H9 (cell line): ENCODE measurements around the gene PRTG. TPM values are rescaled to one million over a fixed set of nuclear protein-coding genes. Genes with fewer than 3 reads are reported as not detected.

ENCODE experiments used
- DNase-seq: peaks from one replicate; pipeline ENCODE4 v3.0.0-alpha.2; 2017
- H2AFZ ChIP-seq: one replicate; pipeline ENCODE4 v1.6.1; 2013; ENCODE audit warnings: mild to moderate bottlenecking, low read length, control low read depth, moderate library complexity
- H2AK5ac ChIP-seq: 2 replicates; pipeline ENCODE4 v1.6.1; 2013; ENCODE audit warnings: low read length, control low read depth, mixed read lengths; ENCODE audit not compliant: insufficient read length
- H2BK120ac ChIP-seq: one replicate; pipeline ENCODE4 v1.6.1; 2013; ENCODE audit warnings: low read depth, mild to moderate bottlenecking, low read length, control low read depth, inconsistent platforms; ENCODE audit not compliant: poor library complexity, severe bottlenecking
- H2BK12ac ChIP-seq: 2 replicates; pipeline ENCODE4 v1.6.1; 2013; ENCODE audit warnings: low read length, control low read depth, mixed read lengths, low read depth; ENCODE audit not compliant: insufficient read length
- H2BK15ac ChIP-seq: 2 replicates; pipeline ENCODE4 v1.6.1; 2013; ENCODE audit warnings: low read depth, low read length, control low read depth
- H2BK20ac ChIP-seq: one replicate; pipeline ENCODE4 v1.6.1; 2013; ENCODE audit warnings: low read depth, mild to moderate bottlenecking, low read length, control low read depth, inconsistent platforms; ENCODE audit not compliant: poor library complexity, severe bottlenecking
- H2BK5ac ChIP-seq: 2 replicates; pipeline ENCODE4 v1.6.1; 2013; ENCODE audit warnings: low read length, control low read depth, mixed read lengths; ENCODE audit not compliant: insufficient read length
- H3K14ac ChIP-seq: 2 replicates; pipeline ENCODE4 v1.6.1; 2013; ENCODE audit warnings: low read length, control low read depth; ENCODE audit not compliant: insufficient read depth
- H3K18ac ChIP-seq: 2 replicates; pipeline ENCODE4 v1.6.1; 2013; ENCODE audit warnings: low read depth, mild to moderate bottlenecking, mixed read lengths, low read length, control low read depth; ENCODE audit not compliant: insufficient read length
- H3K23ac ChIP-seq: 2 replicates; pipeline ENCODE4 v1.6.1; 2013; ENCODE audit warnings: low read length, control low read depth, mixed read lengths, low read depth; ENCODE audit not compliant: insufficient read length
- H3K23me2 ChIP-seq: 2 replicates; pipeline ENCODE4 v1.6.1; 2013; ENCODE audit warnings: low read depth, mild to moderate bottlenecking, mixed read lengths, low read length, control low read depth; ENCODE audit not compliant: insufficient read length, poor library complexity, severe bottlenecking
- H3K27ac ChIP-seq: 2 replicates; pipeline ENCODE4 v1.5.1; 2013; ENCODE audit warnings: low read length, control low read depth, mixed read lengths, low read depth; ENCODE audit not compliant: insufficient read length
- H3K27me3 ChIP-seq: 2 replicates; pipeline ENCODE4 v1.6.1; 2013; ENCODE audit warnings: low read length, control low read depth, inconsistent platforms; ENCODE audit not compliant: insufficient read depth
- H3K4ac ChIP-seq: 2 replicates; pipeline ENCODE4 v1.6.1; 2013; ENCODE audit warnings: low read depth, mild to moderate bottlenecking, control low read depth, inconsistent platforms, low read length, moderate library complexity
- H3K4me1 ChIP-seq: 2 replicates; pipeline ENCODE4 v1.6.1; 2013; ENCODE audit warnings: low read length, control low read depth, inconsistent platforms; ENCODE audit not compliant: insufficient read depth
- H3K4me2 ChIP-seq: 2 replicates; pipeline ENCODE4 v1.6.1; 2013; ENCODE audit warnings: low read length, control low read depth, mixed read lengths; ENCODE audit not compliant: insufficient read length, insufficient read depth
- H3K56ac ChIP-seq: 2 replicates; pipeline ENCODE4 v1.6.1; 2013; ENCODE audit warnings: low read depth, mild to moderate bottlenecking, mixed read lengths, low read length, control low read depth; ENCODE audit not compliant: insufficient read length
- H3K79me1 ChIP-seq: 2 replicates; pipeline ENCODE4 v1.6.1; 2013; ENCODE audit warnings: low read depth, mild to moderate bottlenecking, moderate library complexity, low read length, control low read depth, inconsistent platforms; ENCODE audit not compliant: insufficient read depth, poor library complexity, severe bottlenecking
- H3K79me2 ChIP-seq: 2 replicates; pipeline ENCODE4 v1.6.1; 2013; ENCODE audit warnings: low read length, control low read depth, inconsistent platforms; ENCODE audit not compliant: insufficient read depth
- H3K9ac ChIP-seq: 2 replicates; pipeline ENCODE4 v1.6.1; 2013; ENCODE audit warnings: low read length, control low read depth, mixed read lengths; ENCODE audit not compliant: insufficient read length; ENCODE audit errors: extremely low read depth
- H3K9me3 ChIP-seq: one replicate; pipeline ENCODE4 v1.6.1; 2013; ENCODE audit warnings: low read depth, low read length, inconsistent platforms; ENCODE audit not compliant: control insufficient read depth
- H3T11ph ChIP-seq: one replicate; pipeline ENCODE4 v1.6.1; 2013; ENCODE audit warnings: mild to moderate bottlenecking, low read length, control low read depth, inconsistent platforms
- H4K20me1 ChIP-seq: one replicate; pipeline ENCODE4 v1.6.1; 2013; ENCODE audit not compliant: control insufficient read depth, insufficient read length, insufficient read depth
- H4K5ac ChIP-seq: 2 replicates; pipeline ENCODE4 v1.6.1; 2013; ENCODE audit warnings: low read depth, mild to moderate bottlenecking, mixed read lengths, low read length, control low read depth; ENCODE audit not compliant: insufficient read length
- H4K8ac ChIP-seq: replicated peaks from 2 replicates; pipeline ENCODE4 v1.6.1; 2013; ENCODE audit warnings: low read length, control low read depth, mixed read lengths, low read depth; ENCODE audit not compliant: insufficient read length
- H4K91ac ChIP-seq: 2 replicates; pipeline ENCODE4 v1.6.1; 2013; ENCODE audit warnings: low read depth, mild to moderate bottlenecking, moderate library complexity, mixed read lengths, low read length, control low read depth; ENCODE audit not compliant: insufficient read length
- H3K27ac Mint-ChIP-seq, 3 experiments: 2 replicates in 2 of 3; 3 replicates in 1 of 3; pipeline ENCODE4 v1.8.0; 2020 to 2021; ENCODE audit warnings: mixed read lengths in 3 of 3, mild to moderate bottlenecking in 1 of 3, moderate library complexity in 1 of 3
- H3K27me3 Mint-ChIP-seq: 2 replicates; pipeline ENCODE4 v1.8.0; 2021; ENCODE audit warnings: low read depth, mild to moderate bottlenecking, moderate library complexity, mixed read lengths
- H3K36me3 Mint-ChIP-seq, 3 experiments: 2 replicates in 2 of 3; 3 replicates in 1 of 3; pipeline ENCODE4 v1.8.0; 2020 to 2021; ENCODE audit warnings: low read depth in 3 of 3, mixed read lengths in 3 of 3; ENCODE audit not compliant: insufficient read depth in 1 of 3
- H3K4me1 Mint-ChIP-seq, 2 experiments: 2 replicates each; pipeline ENCODE4 v1.8.0; 2020; ENCODE audit warnings: mixed read lengths in 2 of 2
- H3K4me3 Mint-ChIP-seq, 2 experiments: 2 replicates in 1 of 2; 3 replicates in 1 of 2; pipeline ENCODE4 v1.8.0; 2020 to 2021; ENCODE audit warnings: mild to moderate bottlenecking in 2 of 2, mixed read lengths in 2 of 2, moderate library complexity in 1 of 2
- H3K9me3 Mint-ChIP-seq, 2 experiments: 2 replicates in 1 of 2; 3 replicates in 1 of 2; pipeline ENCODE4 v1.8.0; 2020; ENCODE audit warnings: mild to moderate bottlenecking in 2 of 2, mixed read lengths in 2 of 2, moderate library complexity in 1 of 2
- CTCF ChIP-seq: fragments of 200-600 bp; sonication (generic); conservative IDR thresholded peaks from 3 replicates; pipeline ENCODE4 v1.8.0; 2021; ENCODE audit warnings: antibody characterized with exemption, mild to moderate bottlenecking
- WGBS: extraction: QIAGEN DNeasy Blood & Tissue Kit; methylation state at CpG from one replicate; pipeline ENCODE4 v1.1.7; 2013; ENCODE audit warnings: missing lambda C conversion rate, low lambda C conversion rate, mixed read lengths; ENCODE audit not compliant: insufficient read length; ENCODE audit errors: extremely low coverage; 5-methylcytosine and 5-hydroxymethylcytosine counted together
- total RNA-seq: library from RNA; stranded (reverse); gene quantifications from 2 replicates; pipeline ENCODE4 v1.2.1, GENCODE V29; 2021

The PRTG gene
- total RNA-seq, 1 experiment from 2014 or later, result 5.7 TPM

GRCh38 chr15:55739641-55740040, 3.3 kb downstream of the PRTG start:
- Histone ChIP-seq H4K91ac (no peak overlapping the region), H4K8ac (no peak overlapping the region), H3K23me2 (peaks cover 12% of the 10 kb centered on the region), H4K5ac (no peak overlapping the region), H2BK5ac (no peak overlapping the region), H3K4me2 (no peak overlapping the region), H3K9me3 (no peaks in the 10 kb centered on the region), H3K27me3 (peaks cover 74% of the 10 kb centered on the region), H3K4me1 (no peaks in the 10 kb centered on the region), H2BK120ac (no peak overlapping the region), H3K18ac (no peak overlapping the region), H2BK12ac (no peak overlapping the region), H3K27ac (no peak overlapping the region), H3K14ac (no peak overlapping the region), H4K20me1 (no peaks in the 10 kb centered on the region), H3K9ac (no peak overlapping the region), H3K56ac (no peak overlapping the region), H2AK5ac (no peak overlapping the region), H3K23ac (no peak overlapping the region), H2BK20ac (no peak overlapping the region), H3K79me2 (no peaks in the 10 kb centered on the region), H2BK15ac (no peak overlapping the region), H3T11ph (no peak overlapping the region), H3K79me1 (no peaks in the 10 kb centered on the region), H3K4ac (no peak overlapping the region), H2AFZ (no peak overlapping the region)
- Mint-ChIP-seq H3K4me3 (no peak overlapping the region), H3K9me3 (peaks cover 0 to 3% of the 10 kb centered on the region in 2 experiments; a peak in 2 of 5 replicates), H3K27me3 (peaks cover 53% of the 10 kb centered on the region), H3K36me3 (no peaks in the 10 kb centered on the region), H3K27ac (no peak overlapping the region), H3K4me1 (peaks cover 4 to 9% of the 10 kb centered on the region in 2 experiments)
- no CpG with 5 or more reads among the region's 1 CpG for WGBS
- DNase-seq, result no peak
- no peak for TF ChIP-seq CTCF
